ENCODE results near the gene SLC2A10.

Gene SLC2A10

GRCh38 chr20:46691196-46691595 is 18.3 kb upstream of the SLC2A10 start:
- H3K9me3 ChIP-seq (ENCODE audit: control insufficient read depth in 1 of 2, low read length in 2 of 2): no peaks in the 10 kb centered on the region
- no peaks in the 10 kb centered on the region for H3K27me3 ChIP-seq (ENCODE audit: control insufficient read depth in 1 of 2, insufficient read depth in 2 of 2, low read length in 2 of 2)
- peaks cover 15 to 17% of the 10 kb centered on the region in 2 donors for H3K4me1 ChIP-seq (ENCODE audit: control insufficient read depth in 1 of 2, insufficient read depth in 2 of 2, low read length in 2 of 2)
- no peak overlapping the region for H3K27ac ChIP-seq (ENCODE audit: low read depth, low read length)
- no peak overlapping the region for H3K9ac ChIP-seq (ENCODE audit: low read depth in 1 of 2, low read length in 2 of 2)
- peaks cover 0 to 7% of the 10 kb centered on the region in 2 donors for H3K36me3 ChIP-seq (ENCODE audit: control insufficient read depth in 1 of 2, insufficient read depth in 2 of 2, low read length in 2 of 2)
- no peak overlapping the region for H3K4me3 ChIP-seq (ENCODE audit: low read depth in 1 of 2, low read length in 2 of 2)

- H3K9me3 ChIP-seq (ENCODE audit: control insufficient read depth in 1 of 2, low read length in 2 of 2): no peaks in the 10 kb centered on the region
- H3K36me3 ChIP-seq (ENCODE audit: control insufficient read depth in 1 of 2, insufficient read depth in 2 of 2, low read length in 2 of 2): no peaks in the 10 kb centered on the region
- H3K27ac ChIP-seq (ENCODE audit: low read depth, low read length): no peak overlapping the region
- no peaks in the 10 kb centered on the region for H3K4me1 ChIP-seq (ENCODE audit: control insufficient read depth in 1 of 2, insufficient read depth in 2 of 2, low read length in 2 of 2)
- no peak overlapping the region for H3K4me3 ChIP-seq (ENCODE audit: low read depth in 1 of 2, low read length in 2 of 2)
- H3K27me3 ChIP-seq (ENCODE audit: control insufficient read depth in 1 of 2, insufficient read depth in 2 of 2, low read length in 2 of 2): no peaks in the 10 kb centered on the region
- H3K9ac ChIP-seq (ENCODE audit: low read depth in 1 of 2, low read length in 2 of 2): no peak overlapping the region
Measured at GRCh38 chr20:46694484-46694883, 15.0 kb upstream of the SLC2A10 start.

- H3K27me3 ChIP-seq (ENCODE audit: control insufficient read depth in 1 of 2, insufficient read depth in 2 of 2, low read length in 2 of 2): no peaks in the 10 kb centered on the region
- H3K9me3 ChIP-seq (ENCODE audit: control insufficient read depth in 1 of 2, low read length in 2 of 2): no peaks in the 10 kb centered on the region
- no peaks in the 10 kb centered on the region for H3K36me3 ChIP-seq (ENCODE audit: control insufficient read depth in 1 of 2, insufficient read depth in 2 of 2, low read length in 2 of 2)
- no peaks in the 10 kb centered on the region for H3K4me1 ChIP-seq (ENCODE audit: control insufficient read depth in 1 of 2, insufficient read depth in 2 of 2, low read length in 2 of 2)
- no peak overlapping the region for H3K9ac ChIP-seq (ENCODE audit: low read depth in 1 of 2, low read length in 2 of 2)
- H3K27ac ChIP-seq (ENCODE audit: low read depth, low read length): no peak overlapping the region
- H3K4me3 ChIP-seq (ENCODE audit: low read depth in 1 of 2, low read length in 2 of 2): no peak overlapping the region
Measured at GRCh38 chr20:46695892-46696291, 13.6 kb upstream of the SLC2A10 start.

- no peaks in the 10 kb centered on the region for H3K36me3 ChIP-seq (ENCODE audit: control insufficient read depth in 1 of 2, insufficient read depth in 2 of 2, low read length in 2 of 2)
- no peak overlapping the region for H3K27ac ChIP-seq (ENCODE audit: low read depth, low read length)
- no peak overlapping the region for H3K4me3 ChIP-seq (ENCODE audit: low read depth in 1 of 2, low read length in 2 of 2)
- H3K9ac ChIP-seq (ENCODE audit: low read depth in 1 of 2, low read length in 2 of 2): no peak overlapping the region
- no peaks in the 10 kb centered on the region for H3K4me1 ChIP-seq (ENCODE audit: control insufficient read depth in 1 of 2, insufficient read depth in 2 of 2, low read length in 2 of 2)
- no peaks in the 10 kb centered on the region for H3K9me3 ChIP-seq (ENCODE audit: control insufficient read depth in 1 of 2, low read length in 2 of 2)
- H3K27me3 ChIP-seq (ENCODE audit: control insufficient read depth in 1 of 2, insufficient read depth in 2 of 2, low read length in 2 of 2): no peaks in the 10 kb centered on the region
Measured at GRCh38 chr20:46696791-46697279, 12.6 kb upstream of the SLC2A10 start.

- Histone ChIP-seq H3K27me3 (ENCODE audit: control insufficient read depth in 1 of 2, insufficient read depth in 2 of 2, low read length in 2 of 2) (no peaks in the 10 kb centered on the region), H3K27ac (ENCODE audit: low read depth, low read length) (no peak overlapping the region), H3K4me1 (ENCODE audit: control insufficient read depth in 1 of 2, insufficient read depth in 2 of 2, low read length in 2 of 2) (no peaks in the 10 kb centered on the region), H3K9ac (ENCODE audit: low read depth in 1 of 2, low read length in 2 of 2) (no peak overlapping the region), H3K4me3 (ENCODE audit: low read depth in 1 of 2, low read length in 2 of 2) (no peak overlapping the region), H3K36me3 (ENCODE audit: control insufficient read depth in 1 of 2, insufficient read depth in 2 of 2, low read length in 2 of 2) (no peaks in the 10 kb centered on the region), H3K9me3 (ENCODE audit: control insufficient read depth in 1 of 2, low read length in 2 of 2) (no peaks in the 10 kb centered on the region)
Measured at GRCh38 chr20:46698788-46699187, 10.7 kb upstream of the SLC2A10 start.

- Histone ChIP-seq H3K9me3 (ENCODE audit: control insufficient read depth in 1 of 2, low read length in 2 of 2) (no peaks in the 10 kb centered on the region), H3K27me3 (ENCODE audit: control insufficient read depth in 1 of 2, insufficient read depth in 2 of 2, low read length in 2 of 2) (no peaks in the 10 kb centered on the region), H3K27ac (ENCODE audit: low read depth, low read length) (no peak overlapping the region), H3K4me3 (ENCODE audit: low read depth in 1 of 2, low read length in 2 of 2) (no peak overlapping the region), H3K36me3 (ENCODE audit: control insufficient read depth in 1 of 2, insufficient read depth in 2 of 2, low read length in 2 of 2) (no peaks in the 10 kb centered on the region), H3K4me1 (ENCODE audit: control insufficient read depth in 1 of 2, insufficient read depth in 2 of 2, low read length in 2 of 2) (no peaks in the 10 kb centered on the region), H3K9ac (ENCODE audit: low read depth in 1 of 2, low read length in 2 of 2) (no peak overlapping the region)
Measured at GRCh38 chr20:46699651-46700359, 9.6 kb upstream of the SLC2A10 start.

GRCh38 chr20:46700481-46700880 is 9.0 kb upstream of the SLC2A10 start:
- no peaks in the 10 kb centered on the region for H3K4me1 ChIP-seq (ENCODE audit: control insufficient read depth in 1 of 2, insufficient read depth in 2 of 2, low read length in 2 of 2)
- no peak overlapping the region for H3K4me3 ChIP-seq (ENCODE audit: low read depth in 1 of 2, low read length in 2 of 2)
- H3K9ac ChIP-seq (ENCODE audit: low read depth in 1 of 2, low read length in 2 of 2): no peak overlapping the region
- H3K27ac ChIP-seq (ENCODE audit: low read depth, low read length): no peak overlapping the region
- H3K9me3 ChIP-seq (ENCODE audit: control insufficient read depth in 1 of 2, low read length in 2 of 2): no peaks in the 10 kb centered on the region
- no peaks in the 10 kb centered on the region for H3K27me3 ChIP-seq (ENCODE audit: control insufficient read depth in 1 of 2, insufficient read depth in 2 of 2, low read length in 2 of 2)
- no peaks in the 10 kb centered on the region for H3K36me3 ChIP-seq (ENCODE audit: control insufficient read depth in 1 of 2, insufficient read depth in 2 of 2, low read length in 2 of 2)

- H3K9me3 ChIP-seq (ENCODE audit: control insufficient read depth in 1 of 2, low read length in 2 of 2): no peaks in the 10 kb centered on the region
- H3K27me3 ChIP-seq (ENCODE audit: control insufficient read depth in 1 of 2, insufficient read depth in 2 of 2, low read length in 2 of 2): no peaks in the 10 kb centered on the region
- H3K4me3 ChIP-seq (ENCODE audit: low read depth in 1 of 2, low read length in 2 of 2): no peak overlapping the region
- no peaks in the 10 kb centered on the region for H3K36me3 ChIP-seq (ENCODE audit: control insufficient read depth in 1 of 2, insufficient read depth in 2 of 2, low read length in 2 of 2)
- H3K4me1 ChIP-seq (ENCODE audit: control insufficient read depth in 1 of 2, insufficient read depth in 2 of 2, low read length in 2 of 2): no peaks in the 10 kb centered on the region
- no peak overlapping the region for H3K9ac ChIP-seq (ENCODE audit: low read depth in 1 of 2, low read length in 2 of 2)
- no peak overlapping the region for H3K27ac ChIP-seq (ENCODE audit: low read depth, low read length)
Measured at GRCh38 chr20:46701057-46701456, 8.4 kb upstream of the SLC2A10 start.

- Histone ChIP-seq H3K27me3 (ENCODE audit: control insufficient read depth in 1 of 2, insufficient read depth in 2 of 2, low read length in 2 of 2) (no peaks in the 10 kb centered on the region), H3K4me3 (ENCODE audit: low read depth in 1 of 2, low read length in 2 of 2) (no peak overlapping the region), H3K9me3 (ENCODE audit: control insufficient read depth in 1 of 2, low read length in 2 of 2) (no peaks in the 10 kb centered on the region)
Measured at GRCh38 chr20:46701556-46701955, 7.9 kb upstream of the SLC2A10 start.

GRCh38 chr20:46701986-46702385 is 7.5 kb upstream of the SLC2A10 start:
- H3K27me3 ChIP-seq (ENCODE audit: control insufficient read depth in 1 of 2, insufficient read depth in 2 of 2, low read length in 2 of 2): no peaks in the 10 kb centered on the region
- no peaks in the 10 kb centered on the region for H3K9me3 ChIP-seq (ENCODE audit: control insufficient read depth in 1 of 2, low read length in 2 of 2)
- H3K4me3 ChIP-seq (ENCODE audit: low read depth in 1 of 2, low read length in 2 of 2): no peak overlapping the region
- H3K4me1 ChIP-seq (ENCODE audit: control insufficient read depth in 1 of 2, insufficient read depth in 2 of 2, low read length in 2 of 2): no peaks in the 10 kb centered on the region
- H3K9ac ChIP-seq (ENCODE audit: low read depth in 1 of 2, low read length in 2 of 2): no peak overlapping the region
- no peak overlapping the region for H3K27ac ChIP-seq (ENCODE audit: low read depth, low read length)
- H3K36me3 ChIP-seq (ENCODE audit: control insufficient read depth in 1 of 2, insufficient read depth in 2 of 2, low read length in 2 of 2): no peaks in the 10 kb centered on the region

More at GRCh38 chr20:46701556-46701955, 7.9 kb upstream of the SLC2A10 start:
- Histone ChIP-seq H3K9ac (ENCODE audit: low read depth in 1 of 2, low read length in 2 of 2) (no peak overlapping the region), H3K4me1 (ENCODE audit: control insufficient read depth in 1 of 2, insufficient read depth in 2 of 2, low read length in 2 of 2) (no peaks in the 10 kb centered on the region), H3K27ac (ENCODE audit: low read depth, low read length) (no peak overlapping the region), H3K36me3 (ENCODE audit: control insufficient read depth in 1 of 2, insufficient read depth in 2 of 2, low read length in 2 of 2) (no peaks in the 10 kb centered on the region)

All from duodenal mucosa (tissue), 2 donors.